GOT3 (cell line): ENCODE measurements around the gene IQSEC1.
"Not testable (repeated sequence)": the region's sequence is repeated elsewhere in the genome, so short reads cannot be mapped to it uniquely, and the experiment has no call there.

Experiments used
- DNase-seq: peaks from one replicate; lab custom pipeline; 2025; ENCODE audit warnings: mixed read lengths; lab: John Stamatoyannopoulos, UW

The IQSEC1 gene

GRCh38 chr3:12893247-12893646 lies 180.0 kb downstream of the IQSEC1 start:
- DNase-seq, result no peak

- no peak for DNase-seq
Observed at GRCh38 chr3:12892840-12893189, 180.4 kb downstream of the IQSEC1 start.

DNA sequence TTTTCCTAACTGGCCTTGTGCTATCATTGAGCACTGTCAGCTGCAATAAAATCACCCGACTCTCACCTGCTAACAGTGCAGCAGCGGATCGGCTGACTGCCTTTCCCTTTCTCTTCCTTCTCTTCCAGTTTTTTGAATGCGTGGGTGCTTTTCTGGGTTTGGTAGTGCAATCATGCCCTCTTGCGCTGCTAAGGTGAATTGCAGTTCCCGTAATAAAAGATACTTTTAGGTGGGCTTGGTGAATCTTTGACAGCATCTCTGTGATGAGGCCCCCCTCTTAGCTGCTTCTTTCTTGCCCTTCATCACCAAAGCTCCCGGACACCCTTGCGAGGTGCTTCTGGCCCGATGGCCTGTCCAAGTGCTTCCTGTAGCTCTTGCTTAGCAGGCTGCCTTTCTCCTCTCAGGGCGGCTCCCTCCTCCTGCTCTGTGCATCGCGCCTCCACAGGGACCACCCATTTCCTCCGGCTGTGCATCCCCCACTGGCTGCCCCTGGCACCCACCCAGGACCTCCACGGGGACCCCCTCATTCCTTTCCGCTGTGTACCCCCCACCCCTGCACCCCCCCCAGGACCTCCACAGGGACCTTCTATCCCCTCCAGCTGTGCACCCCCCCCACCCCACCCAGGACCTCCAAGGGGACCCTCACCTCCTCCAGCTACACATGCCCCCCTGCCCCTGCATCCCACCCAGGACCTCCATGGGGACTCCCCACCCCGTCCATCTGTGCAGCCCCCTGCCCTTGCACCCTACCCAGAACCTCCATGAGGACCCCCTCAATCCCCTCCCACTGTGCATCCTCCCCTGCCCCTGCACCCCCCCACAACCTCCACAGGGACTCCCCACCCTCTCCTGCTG lies 181.0 kb downstream of the IQSEC1 start:
- no peak for DNase-seq

DNA sequence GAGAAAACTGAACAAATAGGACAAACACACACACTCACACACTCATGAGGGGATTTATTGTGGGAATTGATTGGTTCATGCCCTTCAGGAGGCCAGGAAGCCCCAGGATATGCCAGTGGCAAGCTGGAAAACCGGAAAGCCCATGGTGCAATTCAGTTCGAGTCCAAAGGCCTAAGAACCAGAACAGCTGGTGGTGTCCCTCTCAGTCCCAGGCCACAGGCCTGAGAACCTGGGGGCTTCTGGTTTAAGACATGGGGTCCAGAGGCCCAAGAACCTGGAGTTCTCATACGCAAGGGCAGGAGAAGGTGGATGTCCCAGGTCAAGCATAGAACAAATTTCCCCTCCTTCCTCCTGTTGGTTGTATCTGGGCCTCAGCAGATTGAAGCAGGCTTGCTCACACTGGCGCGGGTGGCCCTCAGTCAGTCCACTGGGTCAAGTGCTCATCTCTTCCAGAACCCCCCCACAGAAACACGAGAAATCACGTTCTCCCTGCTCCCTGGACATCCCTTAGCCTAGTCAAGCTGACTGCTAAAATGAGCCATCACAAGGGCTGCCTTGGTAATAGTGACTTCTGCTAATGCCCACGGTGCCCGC lies 181.7 kb downstream of the IQSEC1 start:
- no peak for DNase-seq

- no peak for DNase-seq
Observed at GRCh38 chr3:12890610-12891390, 182.4 kb downstream of the IQSEC1 start.

GRCh38 chr3:12886736-12887135 lies 186.5 kb downstream of the IQSEC1 start:
- no peak for DNase-seq

GRCh38 chr3:12886106-12886679 lies 187.0 kb downstream of the IQSEC1 start:
- no peak for DNase-seq

- DNase-seq, result no peak
Observed at GRCh38 chr3:12885583-12885930, 187.7 kb downstream of the IQSEC1 start.

DNA sequence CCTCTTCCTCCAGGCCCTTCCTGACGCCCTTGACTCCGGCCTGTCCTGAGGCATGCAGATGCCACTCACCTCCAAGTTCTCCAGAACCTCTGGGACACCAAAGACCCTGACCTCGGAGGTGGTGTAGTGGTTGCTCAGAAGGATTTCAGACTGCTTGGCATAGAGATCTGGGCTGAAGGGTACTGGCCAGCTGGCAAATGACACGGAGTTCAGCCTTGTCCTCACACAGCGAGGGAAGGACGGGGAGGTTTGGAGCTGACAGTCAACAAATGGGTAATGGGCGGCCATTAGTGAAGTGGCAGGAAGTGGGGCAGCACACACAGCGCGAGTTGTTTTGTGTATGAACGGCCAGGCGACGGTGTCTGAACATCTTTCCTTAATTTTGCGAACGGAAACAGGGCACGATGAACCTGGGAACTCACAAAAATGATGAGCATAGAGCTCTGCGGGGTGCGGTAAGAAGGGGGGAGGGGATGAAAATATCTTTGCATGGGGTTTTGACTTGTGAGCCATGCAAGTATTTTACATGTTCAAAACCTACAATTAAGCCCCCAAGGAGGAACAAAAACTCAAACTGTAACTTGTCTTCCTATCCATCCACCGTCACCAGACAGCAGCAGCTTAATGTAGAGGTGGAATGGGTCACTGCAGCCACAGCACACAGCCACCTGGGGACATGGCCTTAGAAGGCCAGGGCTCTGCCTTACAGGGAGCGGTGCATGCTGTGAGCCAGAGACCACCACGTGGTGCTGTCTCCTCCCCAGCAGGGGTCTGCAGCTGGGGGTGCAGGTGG lies 188.2 kb downstream of the IQSEC1 start:
- no peak for DNase-seq

- no peak for DNase-seq
Observed at GRCh38 chr3:12884186-12884680, 189.0 kb downstream of the IQSEC1 start.

GRCh38 chr3:12882336-12883310 lies 190.6 kb downstream of the IQSEC1 start:
- DNase-seq, result no peak

GRCh38 chr3:12881858-12882257 lies 191.4 kb downstream of the IQSEC1 start:
- DNase-seq, result not testable (repeated sequence)

GRCh38 chr3:12879191-12879815 lies 193.9 kb downstream of the IQSEC1 start:
- no peak for DNase-seq

DNA sequence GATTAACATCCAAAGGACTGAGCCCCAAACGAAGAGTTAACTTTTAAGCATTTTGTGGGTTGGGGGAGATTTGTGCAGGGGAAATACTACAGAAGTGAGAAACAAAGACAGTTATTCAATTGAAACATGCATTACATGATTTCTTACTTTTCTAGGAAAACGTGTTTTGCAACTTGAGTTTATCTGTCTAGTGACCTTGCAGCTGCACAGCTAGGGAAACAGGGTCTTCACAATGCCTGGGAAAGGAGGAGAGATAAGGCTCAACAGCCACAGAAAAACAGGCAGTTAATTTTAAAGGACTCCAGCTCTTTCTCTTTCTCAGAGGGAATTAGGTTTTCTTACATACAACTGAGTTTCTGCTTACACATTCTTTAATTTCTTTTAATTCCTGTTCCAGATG lies 194.5 kb downstream of the IQSEC1 start:
- DNase-seq, result not testable (repeated sequence)

DNA sequence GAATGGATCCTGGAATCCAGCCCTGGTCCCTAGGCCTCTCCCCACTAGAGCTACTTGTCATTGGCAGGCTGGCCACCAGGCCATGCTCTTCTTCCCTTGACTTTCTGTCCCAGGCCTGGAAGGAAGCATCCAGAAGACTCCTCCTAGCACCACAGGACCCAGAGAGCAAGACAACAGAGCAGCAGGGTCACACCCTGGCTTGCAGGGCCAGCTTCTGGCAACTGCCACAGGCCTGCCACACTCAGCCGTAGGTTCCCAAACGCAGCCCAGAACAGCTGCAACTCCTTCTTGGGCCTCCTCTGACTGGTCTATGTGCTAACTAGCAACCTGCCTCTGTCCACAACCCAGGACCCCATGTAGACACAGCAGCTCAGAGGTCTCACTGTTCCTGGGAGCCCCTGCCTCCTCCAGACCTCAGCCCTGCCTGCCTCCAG lies 195.1 kb downstream of the IQSEC1 start:
- no peak for DNase-seq

- no peak for DNase-seq
Observed at GRCh38 chr3:12877040-12877439, 196.2 kb downstream of the IQSEC1 start.

DNA sequence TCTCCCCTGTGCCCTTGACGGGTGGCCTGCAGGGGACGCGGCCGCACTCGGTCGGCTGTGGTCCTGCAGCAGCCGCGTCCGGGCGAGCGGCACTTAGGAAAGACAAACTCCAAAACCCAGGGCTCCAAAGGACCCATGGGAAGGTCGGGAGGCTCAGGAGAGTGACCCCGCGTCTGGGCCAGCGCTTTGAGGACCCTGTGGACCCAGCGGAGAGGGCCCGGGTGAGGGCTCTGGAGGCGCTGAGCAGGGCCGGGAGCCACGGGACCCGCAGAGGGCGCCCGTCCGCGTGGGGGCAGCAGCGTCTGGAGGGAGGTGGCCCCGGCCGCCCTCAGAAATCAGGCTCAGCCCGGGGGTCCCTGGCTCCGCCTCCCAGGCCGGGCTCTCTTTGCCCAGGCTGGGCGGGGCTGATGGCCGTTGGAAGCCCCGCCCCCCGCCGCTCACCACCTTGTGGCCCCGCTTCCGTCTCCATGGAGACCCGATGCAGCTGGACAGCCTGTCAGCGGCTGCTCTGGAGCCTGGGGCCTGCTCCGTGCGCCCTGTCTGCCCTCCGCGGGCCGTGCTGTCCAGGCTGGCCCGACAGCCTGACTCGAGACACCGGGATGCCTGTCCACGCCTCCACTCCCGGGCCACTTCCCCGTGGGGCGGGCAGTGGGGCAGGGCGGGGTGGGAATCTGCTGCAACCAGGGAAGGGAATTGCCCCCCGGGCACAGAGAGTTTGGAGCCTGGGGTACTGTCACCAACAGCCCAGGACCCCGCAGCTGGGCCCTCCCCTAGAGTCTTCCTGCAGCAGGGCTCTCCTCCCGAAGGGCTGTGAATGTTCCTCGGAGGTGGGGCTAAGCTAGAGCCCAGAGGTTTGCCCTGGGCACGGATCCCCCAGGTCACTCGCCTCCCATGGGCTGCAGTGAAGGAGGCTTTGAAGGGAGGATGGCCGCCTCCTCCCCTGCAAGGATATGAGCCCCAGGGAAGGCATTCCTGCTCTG lies 197.1 kb downstream of the IQSEC1 start:
- no peak for DNase-seq

DNA sequence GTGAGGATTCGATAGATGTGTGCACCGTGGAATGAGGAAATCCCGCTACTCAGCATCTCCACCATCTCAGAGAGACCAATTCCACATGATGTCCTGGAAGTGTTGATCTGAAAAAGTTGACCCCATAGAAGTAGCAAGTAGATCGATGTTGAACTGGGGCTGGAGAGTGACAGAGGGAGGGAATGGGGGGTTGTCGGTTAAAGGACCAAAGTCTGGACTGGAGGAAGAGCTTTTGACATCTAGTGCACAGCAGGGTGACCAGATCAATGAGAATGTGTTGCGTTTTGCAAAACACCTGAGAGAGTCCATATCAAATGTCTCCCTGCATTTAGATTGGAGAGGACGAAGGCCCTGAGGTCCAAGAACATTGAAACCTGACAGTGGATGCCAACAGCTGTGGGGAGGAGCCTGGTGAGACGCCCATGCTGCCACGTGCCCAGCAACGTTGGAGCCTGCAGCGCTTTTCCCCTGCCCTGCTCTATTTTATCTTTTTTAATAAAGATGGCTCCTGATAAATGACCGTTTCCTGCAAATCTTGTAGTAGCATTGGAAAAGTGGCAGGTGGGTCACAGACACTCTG lies 201.7 kb downstream of the IQSEC1 start:
- DNase-seq, result no peak
